HG03558 (cell line): ENCODE results near the gene RNU1-3.
"Not testable (repeated sequence)": the region's sequence is repeated elsewhere in the genome, so short reads cannot be mapped to it uniquely, and the experiment has no call there.

Source experiments
- ATAC-seq: cut with Tn5 transposase; IDR thresholded peaks from one replicate; pipeline ENCODE4 v1.9.1; 2021; ENCODE audit warnings: moderate number of reproducible peaks; ENCODE audit not compliant: unreplicated experiment; ENCODE audit errors: extremely low read depth

Gene RNU1-3

GRCh38 chr1:16666502-16667413 is at the start of gene RNU1-3:
Gene RNU1-3, minus strand, starts transcription at chr1:16666948.
- not testable (repeated sequence) for ATAC-seq

GRCh38 chr1:16713480-16713879 is 46.7 kb upstream of the RNU1-3 start:
- ATAC-seq = not testable (repeated sequence)

- not testable (repeated sequence) for ATAC-seq
These were observed 46.2 kb upstream of the RNU1-3 start for GRCh38 chr1:16712984-16713383.

- ATAC-seq = not testable (repeated sequence)
These were observed 45.8 kb upstream of the RNU1-3 start for GRCh38 chr1:16712582-16712981.

- not testable (repeated sequence) for ATAC-seq
These were observed 45.4 kb upstream of the RNU1-3 start for GRCh38 chr1:16712131-16712530.

- not testable (repeated sequence) for ATAC-seq
These were observed 43.9 kb upstream of the RNU1-3 start for GRCh38 chr1:16710618-16711017.

GRCh38 chr1:16709659-16710087 is 42.9 kb upstream of the RNU1-3 start:
- ATAC-seq = not testable (repeated sequence)

GRCh38 chr1:16708704-16709103 is 42.0 kb upstream of the RNU1-3 start:
- not testable (repeated sequence) for ATAC-seq

- not testable (repeated sequence) for ATAC-seq
These were observed 40.7 kb upstream of the RNU1-3 start for GRCh38 chr1:16707130-16708093.

GRCh38 chr1:16706302-16706701 is 39.6 kb upstream of the RNU1-3 start:
- ATAC-seq = not testable (repeated sequence)

GRCh38 chr1:16704502-16705100 is 37.9 kb upstream of the RNU1-3 start:
- not testable (repeated sequence) for ATAC-seq

GRCh38 chr1:16704076-16704475 is 37.3 kb upstream of the RNU1-3 start:
- not testable (repeated sequence) for ATAC-seq

- not testable (repeated sequence) for ATAC-seq
These were observed 36.9 kb upstream of the RNU1-3 start for GRCh38 chr1:16703602-16704001.

- not testable (repeated sequence) for ATAC-seq
These were observed 36.4 kb upstream of the RNU1-3 start for GRCh38 chr1:16703141-16703540.

- not testable (repeated sequence) for ATAC-seq
These were observed 35.5 kb upstream of the RNU1-3 start for GRCh38 chr1:16702280-16702679.

- ATAC-seq = not testable (repeated sequence)
These were observed 34.4 kb upstream of the RNU1-3 start for GRCh38 chr1:16701189-16701588.

GRCh38 chr1:16700138-16700895 is 33.6 kb upstream of the RNU1-3 start:
- not testable (repeated sequence) for ATAC-seq

GRCh38 chr1:16699440-16699839 is 32.7 kb upstream of the RNU1-3 start:
- not testable (repeated sequence) for ATAC-seq

- ATAC-seq = not testable (repeated sequence)
These were observed 30.4 kb upstream of the RNU1-3 start for GRCh38 chr1:16697152-16697551.
